Mesenteric fat pad (tissue), 1 donor: ENCODE data around the gene SENP1. TPM values are rescaled to one million over a fixed set of nuclear protein-coding genes. Genes with fewer than 3 reads are reported as not detected.
"Not testable (repeated sequence)": the region's sequence is repeated elsewhere in the genome, so short reads cannot be mapped to it uniquely, and the experiment has no call there.

ENCODE experiments used
- DNase-seq: peaks from one replicate; pipeline ENCODE4 v3.0.0-alpha.2; 2020; ENCODE audit warnings: low spot score
- total RNA-seq: library from RNA; stranded (reverse); fragmentation: NEBNext Ultra II Directional; extraction: Animal tissue kit (Norgen Biotek cat#: 25700); gene quantifications from one replicate; pipeline ENCODE4 v1.2.1, GENCODE V29; 2021
- donor health status: DM: yes; HTN: yes; CAD: no.

The SENP1 gene
- total RNA-seq, 1 donor from 2014 or later, result 14.5 TPM

DNA sequence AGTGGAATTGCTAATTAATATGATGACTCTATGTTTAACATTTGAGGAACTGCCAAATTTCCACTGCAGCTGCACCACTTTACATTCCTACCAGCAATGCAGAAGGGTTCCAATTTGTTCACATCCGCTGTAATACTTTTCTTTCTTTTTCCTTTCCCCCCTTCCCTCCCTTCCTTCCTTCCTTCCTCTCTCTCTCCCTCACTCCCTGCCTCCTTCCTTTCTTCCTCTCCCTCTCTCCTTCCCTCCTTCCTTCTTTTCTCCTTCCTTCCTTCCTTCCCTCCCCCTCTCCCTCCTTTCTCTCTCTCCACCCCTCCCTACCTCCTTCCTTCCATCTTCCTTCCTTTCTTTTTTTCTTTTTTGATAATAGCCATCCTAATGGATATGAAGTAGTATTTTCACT is 10.1 kb upstream of the SENP1 start:
- no peak for DNase-seq

DNA sequence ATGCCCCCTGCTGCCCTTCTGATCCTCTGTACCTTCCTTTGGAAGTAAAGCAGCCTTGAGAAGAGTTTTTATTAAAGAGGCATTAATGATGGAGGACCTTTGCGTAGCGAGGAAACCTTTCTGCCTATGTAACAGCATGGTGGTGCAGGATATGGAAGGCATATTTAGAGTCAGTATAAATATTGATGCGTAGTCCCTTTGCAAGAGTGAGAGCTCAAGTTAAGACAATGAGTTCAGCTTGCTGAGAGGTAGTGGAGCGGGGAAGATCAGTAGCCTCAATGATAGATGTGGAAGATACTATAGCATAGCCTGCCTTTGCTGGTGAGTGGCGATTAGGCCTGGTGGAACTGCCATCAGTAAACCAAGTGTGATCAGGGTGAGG is 5.4 kb upstream of the SENP1 start:
- DNase-seq, result not testable (repeated sequence)

DNA sequence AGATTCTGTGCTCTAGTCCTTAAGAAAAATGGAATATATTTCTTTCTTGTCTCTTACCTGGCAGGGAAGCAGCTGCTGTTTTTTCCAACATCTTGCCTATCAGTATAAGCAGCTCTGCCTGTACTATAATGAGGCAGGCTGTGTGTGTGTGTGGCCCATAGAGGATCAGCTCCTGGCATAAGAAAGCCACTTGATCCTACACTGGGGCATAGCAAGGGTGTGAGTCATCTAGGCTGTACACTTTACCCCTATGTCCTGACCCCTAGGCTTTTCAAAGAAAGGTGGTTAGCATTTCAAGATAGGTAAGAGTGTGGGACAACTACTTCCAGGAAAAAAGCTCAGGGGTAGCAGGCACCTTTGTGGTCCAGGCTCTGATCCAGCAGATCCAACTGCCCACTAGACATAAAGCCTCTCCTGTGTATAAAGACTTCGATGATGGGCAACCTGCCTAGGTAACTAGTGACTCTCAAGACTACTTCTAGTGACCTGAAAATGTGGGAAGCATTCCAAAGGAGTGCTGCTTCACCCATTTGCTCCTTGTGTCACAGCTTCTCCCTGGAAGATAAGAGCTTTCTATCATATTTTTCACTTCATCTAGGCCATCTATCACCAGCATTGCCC is 4.9 kb upstream of the SENP1 start:
- no peak for DNase-seq

DNA sequence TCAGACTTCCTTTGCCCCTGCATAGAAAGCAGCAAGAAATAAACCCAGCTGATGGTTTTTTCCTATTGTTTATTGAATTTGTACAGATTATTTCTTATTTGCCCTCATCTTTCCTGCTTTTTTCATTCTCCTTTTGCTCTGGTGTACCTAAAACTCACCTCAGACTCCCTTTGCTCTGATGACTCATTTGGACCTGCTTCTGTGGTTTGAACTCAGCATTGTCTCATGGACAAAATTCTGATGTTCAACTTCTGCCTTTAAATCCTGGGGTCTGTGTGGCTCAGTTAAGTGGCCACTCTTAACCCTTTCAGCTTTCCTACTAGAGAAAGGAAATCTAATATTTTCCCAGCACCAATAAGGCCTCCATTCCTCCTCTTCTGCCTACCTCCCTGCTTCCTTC is 3.5 kb upstream of the SENP1 start:
- no peak for DNase-seq

DNA sequence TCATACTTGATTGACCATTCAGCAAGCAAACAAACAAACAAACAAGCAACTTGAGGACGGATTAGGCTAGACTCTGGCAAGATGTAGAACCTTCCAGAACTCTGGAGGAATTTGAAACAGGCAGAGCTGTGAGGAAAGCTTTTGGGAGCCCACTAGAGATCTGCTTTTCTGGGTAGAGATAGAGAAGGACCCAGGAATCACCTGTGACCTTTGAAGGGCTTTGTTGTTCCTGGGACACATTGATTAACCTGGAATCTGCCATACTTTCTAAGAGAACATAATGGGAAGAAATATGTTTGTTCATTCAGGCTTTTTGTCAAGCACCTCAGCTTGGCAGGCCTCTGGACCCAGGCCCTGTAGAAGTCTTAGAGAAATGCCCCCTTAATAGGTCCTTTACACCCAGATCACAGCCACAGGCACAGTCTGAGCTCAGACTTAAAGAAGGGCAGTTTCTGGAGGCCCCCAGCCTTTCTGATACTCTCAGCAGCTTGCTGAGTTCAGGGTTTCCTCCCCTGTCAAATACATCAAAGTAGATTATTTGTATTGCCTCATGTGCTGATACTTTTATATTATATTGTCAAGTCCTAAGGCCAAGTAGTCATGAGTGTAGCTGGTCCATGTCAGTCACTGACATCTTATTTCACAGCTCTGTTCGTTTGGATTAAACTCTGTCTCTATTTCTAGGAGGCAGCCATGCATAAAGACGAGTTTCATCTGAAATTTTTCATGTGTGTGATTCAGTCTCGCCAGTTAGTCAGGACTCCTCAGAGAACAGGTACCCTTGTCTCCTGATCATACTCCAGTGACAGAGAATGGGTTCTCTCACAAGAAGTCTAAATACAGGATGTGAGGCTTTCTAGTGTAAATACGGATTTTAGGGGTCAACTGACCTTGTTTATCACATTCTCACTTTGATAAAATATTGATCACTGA is 1.1 kb upstream of the SENP1 start:
- no peak for DNase-seq

DNA sequence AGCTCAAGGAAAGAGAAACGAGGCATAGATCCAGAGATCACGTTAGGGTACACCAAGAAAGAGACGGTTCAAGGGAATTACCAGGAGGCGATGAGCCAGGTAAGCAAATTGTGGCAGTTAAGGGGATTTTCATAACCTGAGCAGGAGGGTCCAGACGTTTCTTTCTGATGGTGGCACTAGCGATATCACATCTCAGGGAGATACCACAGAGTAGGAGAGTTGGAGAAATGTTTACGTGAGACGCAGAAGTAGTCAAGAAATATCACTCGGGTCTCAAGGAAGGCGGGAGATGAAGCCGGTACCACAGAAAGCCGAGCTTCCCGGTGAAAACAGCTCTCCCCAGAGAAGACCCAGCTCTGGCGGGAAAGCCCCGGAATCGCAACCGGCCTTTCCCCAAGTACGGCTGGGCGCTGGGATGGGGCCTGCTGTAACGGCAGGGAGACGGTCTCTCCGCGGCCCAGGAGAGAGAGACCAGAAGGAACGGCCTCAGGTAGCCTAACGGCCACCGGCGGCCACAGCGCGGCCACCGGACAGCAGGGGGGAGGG is 485 bp downstream of the SENP1 start:
- no peak for DNase-seq

DNA sequence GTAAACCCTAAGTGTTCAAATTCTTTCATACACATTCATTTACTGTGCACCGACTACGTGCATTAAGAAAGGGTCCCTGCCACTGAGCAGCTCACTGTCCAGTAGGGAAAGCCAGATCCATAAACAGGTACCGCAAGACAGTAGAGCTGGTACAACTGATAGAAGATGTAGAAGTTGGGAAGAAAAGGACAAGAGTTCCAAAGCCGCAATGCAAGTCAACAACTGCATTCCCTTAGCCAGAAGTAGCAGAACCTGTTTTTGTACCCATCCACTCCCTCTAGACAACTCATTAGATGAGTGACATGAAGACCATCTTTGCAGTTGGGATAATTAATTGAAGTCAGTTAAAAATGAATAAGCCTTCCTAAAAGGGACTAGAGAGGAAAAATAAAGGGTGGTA is 1.3 kb downstream of the SENP1 start:
- DNase-seq, result no peak

DNA sequence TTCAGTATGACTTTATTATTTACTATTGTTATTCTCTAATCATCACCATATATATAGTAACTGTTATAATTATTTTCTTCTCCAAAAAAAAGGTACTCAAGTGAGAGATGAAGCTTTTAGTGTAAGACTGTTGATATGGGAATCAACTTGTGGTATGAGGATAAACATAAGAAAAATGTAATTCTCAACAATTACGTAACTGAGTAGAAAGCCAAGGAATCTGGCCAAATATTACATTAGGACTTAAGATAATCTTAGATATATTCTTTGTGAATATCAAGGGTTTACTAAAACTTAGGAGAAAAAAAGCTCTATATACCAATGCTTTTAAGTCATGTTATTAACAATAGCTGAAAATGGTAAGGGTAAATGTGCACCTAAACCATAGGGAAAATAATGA is 13.3 kb downstream of the SENP1 start:
- no peak for DNase-seq

DNA sequence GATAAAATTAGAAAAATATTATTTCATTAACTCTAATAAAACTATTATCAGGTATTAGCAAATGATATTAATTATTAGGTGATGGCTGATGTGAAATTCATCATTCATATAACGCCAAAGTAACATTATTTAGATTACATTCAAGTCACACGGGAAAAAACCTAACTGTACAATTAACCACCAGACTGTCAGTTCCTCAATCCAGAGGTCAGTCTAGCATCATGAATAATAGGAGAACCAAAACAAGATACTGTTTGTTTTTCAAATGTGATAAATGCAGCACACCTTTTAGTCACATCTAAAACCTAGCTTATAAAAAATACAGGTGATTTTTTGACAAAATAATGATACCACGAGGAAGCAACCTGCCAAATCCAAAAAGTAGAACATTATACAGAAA is 19.6 kb downstream of the SENP1 start:
- DNase-seq, result no peak

DNA sequence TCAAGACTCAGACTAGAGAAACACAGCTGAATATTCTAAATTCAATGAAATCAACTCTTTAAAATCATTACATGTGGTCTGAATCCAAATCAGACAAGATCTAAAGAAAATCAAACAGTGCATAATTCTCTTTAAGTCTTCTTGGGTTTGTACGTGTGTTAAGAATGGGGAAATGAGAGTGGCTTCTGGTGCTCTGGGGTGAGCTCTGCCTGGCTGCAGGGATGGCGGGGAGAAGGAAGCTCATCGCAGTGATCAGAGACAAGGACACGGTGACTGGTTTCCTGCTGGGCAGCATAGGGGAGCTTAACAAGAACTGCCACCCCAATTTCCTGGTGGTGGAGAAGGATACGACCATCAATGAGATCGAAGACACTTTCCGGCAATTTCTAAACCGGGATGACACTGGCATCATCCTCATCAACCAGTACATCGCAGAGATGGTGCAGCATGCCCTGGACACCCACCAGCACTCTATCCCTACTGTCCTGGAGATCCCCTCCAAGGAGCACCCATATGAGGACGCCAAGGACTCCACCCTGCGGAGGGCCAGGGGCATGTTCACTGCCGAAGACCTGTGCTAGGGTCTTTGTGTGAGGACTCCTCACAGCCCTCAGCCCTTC is 20.9 kb downstream of the SENP1 start:
- no peak for DNase-seq

DNA sequence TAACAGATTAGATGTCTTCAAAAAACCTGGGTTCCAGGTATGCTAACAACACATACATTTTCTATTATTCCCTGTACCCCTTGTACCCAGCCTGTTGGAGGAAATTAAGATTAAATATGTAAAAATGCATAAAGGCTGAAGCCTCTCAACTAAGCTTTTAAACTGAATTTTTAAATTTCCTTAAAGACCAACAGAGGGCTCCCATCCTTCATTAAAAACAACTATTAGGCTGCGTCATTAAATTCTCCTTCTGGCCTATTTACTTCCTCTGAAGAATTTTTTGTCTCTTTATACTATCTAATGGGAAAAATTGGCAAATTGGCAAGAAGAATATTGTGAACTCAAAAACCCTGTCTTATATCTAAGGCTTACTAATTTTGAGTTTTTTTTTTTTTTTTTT is 21.8 kb downstream of the SENP1 start:
- DNase-seq, result no peak

DNA sequence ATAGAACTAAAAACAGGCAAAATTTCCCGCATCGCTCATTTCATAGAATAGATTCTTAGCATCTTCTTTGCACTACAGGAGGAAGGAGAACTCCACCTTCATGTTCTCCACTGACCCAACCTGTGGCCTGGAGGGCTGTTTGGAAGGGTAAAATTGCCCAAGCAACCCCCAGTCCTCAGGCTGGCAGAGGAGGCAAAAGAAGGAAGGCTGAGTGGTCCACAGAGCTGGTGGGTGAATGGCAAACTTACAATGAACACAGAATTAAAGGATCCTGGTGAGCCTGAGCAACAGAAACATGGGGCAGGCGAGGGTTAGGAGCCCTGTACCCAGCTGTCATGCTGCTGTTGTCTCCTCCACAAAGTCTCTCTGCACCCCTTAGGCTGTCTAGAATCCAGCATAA is 25.1 kb downstream of the SENP1 start:
- no peak for DNase-seq

DNA sequence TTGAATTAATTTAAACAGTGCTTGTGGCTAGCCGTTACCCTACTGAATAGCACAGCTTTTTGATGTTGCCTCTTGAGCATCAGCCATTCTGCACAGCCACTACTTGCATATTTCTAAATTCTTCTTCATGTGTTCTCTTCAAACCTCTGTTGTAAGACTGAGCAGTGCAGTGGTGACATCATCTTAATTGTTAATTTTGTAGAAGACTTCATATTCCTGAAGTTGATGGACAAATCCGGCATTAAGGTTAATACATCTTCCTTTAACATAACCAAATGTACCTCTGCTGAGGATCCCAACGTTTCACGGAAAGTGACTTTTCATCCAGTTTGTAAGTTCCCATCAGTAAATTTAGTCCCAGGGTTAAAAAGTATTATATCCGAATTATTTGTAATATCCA is 25.6 kb downstream of the SENP1 start:
- DNase-seq, result no peak

DNA sequence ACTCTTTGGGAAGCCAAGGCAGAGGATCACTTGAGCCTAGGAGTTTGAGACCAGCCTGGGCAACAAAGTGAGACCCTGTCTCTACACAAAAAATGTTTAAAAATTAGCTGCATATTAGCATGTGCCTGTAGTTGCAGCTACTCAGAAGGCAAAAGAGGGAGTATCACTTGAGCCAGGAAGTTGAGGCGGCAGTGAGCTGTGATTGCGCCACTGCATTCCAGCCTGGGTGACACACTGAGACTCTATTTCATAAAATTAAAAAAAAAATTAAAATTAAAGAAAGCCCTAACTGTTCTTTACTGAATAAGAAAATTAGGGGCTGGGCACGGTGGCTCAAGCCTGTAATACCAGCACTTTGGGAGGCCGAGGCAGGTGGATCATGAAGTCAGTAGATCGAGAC is 27.0 kb downstream of the SENP1 start:
- DNase-seq, result no peak

DNA sequence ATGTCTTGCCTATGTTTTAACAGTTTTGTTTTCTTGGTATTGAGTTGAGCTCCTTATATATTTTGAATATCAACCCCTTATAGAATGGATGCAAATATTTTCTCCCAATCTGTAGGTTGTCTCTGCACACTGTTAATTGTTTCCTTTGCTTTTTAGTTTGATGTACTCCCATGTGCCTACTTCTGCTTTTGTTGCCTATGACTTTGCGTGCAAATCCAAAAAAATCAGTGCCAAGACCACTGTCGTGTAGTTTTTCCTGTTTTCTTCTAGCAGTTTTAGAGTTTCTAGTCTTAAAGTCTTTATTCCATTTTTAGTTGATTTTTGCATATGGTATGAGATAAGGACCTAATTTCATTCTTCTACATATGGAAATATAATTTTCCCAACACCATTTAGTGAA is 28.8 kb downstream of the SENP1 start:
- no peak for DNase-seq

DNA sequence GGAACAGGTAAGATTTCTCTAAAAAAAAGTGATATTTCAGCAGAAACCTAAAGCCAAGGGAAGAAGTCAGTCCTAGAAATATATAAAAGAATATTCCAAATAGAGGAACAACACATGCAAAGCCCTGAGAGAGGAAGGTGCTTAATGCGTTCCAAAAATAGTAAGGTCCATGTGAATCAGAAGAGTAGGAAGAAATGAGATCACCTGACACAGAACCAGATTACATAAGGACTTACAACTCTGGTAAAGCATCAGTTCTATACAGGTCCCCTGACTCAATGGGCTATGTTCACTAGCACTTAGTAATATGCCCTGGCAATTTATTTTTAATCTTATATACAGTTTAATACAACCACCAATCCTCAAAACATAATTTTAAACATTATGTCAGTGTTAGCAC is 30.0 kb downstream of the SENP1 start:
- DNase-seq, result no peak

DNA sequence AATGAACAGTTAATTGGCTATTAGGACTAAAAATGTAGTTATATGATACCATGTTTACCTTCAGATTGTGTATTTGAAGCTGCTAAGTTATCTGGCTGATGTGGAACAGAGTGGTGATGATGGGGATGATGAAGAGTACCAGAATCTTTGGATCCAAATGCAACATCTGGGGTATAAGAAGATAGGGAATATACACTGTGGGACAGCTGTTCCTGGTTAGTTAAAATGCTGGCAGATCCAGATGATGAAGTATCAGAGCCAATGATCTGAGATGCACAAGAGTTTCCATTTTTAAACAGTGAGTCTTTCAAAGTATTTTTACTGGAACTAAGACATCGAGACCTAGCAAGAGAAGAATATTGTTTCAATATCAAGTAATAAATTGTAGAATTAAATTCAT is 31.6 kb downstream of the SENP1 start:
- DNase-seq, result no peak

DNA sequence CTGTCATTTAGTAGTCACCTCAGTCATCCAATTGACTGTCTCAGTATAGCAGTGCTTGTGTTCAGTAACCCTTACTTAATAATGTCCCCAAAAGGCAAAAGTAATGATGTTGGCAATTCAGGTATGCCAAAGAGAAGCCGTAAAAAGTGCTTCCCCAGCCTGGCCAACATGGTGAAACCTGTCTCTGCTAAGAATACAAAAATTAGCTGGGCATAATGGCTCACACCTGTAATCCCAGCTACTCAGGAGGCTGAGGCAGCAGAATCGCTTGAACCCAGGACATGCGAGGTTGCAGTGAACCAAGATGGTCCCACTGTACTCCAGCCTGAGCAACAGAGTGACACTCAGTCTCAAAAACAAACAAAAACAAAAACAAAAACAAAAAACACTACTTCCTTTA is 33.6 kb downstream of the SENP1 start:
- no peak for DNase-seq

DNA sequence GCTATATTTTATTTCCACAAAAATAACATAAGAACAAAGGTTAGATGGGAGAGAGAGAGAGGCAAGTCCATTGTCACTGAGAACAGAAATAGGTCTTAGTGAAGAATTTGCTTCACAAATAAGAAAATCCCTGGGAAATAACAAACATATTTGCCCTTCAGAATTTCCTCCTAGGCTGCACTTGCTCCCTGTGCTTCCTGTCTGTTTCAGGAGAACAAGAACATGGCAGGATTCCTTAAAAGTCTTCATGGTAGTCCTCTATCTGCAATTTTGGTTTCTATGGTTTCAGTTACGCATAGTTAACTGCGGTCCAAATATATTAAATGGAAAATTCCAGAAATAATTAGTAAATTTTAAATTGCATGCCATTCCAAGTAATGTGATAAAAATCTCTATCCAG is 34.1 kb downstream of the SENP1 start:
- no peak for DNase-seq

DNA sequence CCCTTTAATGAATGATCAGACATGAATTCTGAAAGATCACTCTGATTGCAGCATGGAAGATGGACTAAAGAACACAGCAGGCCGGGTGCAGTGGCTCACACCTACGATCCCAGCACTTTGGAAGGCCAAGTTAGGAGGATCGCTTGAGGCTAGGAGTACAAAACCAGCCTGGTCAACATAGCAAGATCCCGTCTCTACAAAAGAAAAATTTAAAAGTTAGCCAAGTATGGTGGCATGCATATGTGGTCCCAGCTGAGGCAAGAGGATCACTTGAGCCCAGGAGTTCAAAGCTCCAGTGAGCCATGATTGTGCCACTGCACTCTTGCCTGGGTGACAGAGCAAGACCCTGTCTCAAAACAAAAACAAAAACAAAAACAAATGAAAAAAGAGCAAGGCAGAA is 35.1 kb downstream of the SENP1 start:
- DNase-seq, result no peak

DNA sequence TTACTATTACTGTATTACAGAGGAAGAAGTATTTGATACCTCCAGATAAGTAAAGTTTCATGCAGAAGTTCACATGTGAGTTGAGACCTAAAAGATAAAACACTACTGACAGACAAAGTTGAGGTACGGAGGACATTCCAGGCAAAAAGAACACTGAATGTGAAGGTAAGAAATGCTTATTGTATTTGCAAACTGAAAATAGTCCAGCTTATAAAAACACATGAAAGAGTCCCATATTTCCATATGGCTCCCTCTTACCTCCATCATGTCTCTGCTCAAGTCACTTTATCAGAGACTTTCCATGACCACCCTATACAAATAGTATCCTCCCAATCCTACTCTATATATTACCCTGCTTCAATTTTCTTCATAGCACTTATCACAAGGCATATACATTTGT is 35.8 kb downstream of the SENP1 start:
- no peak for DNase-seq

DNA sequence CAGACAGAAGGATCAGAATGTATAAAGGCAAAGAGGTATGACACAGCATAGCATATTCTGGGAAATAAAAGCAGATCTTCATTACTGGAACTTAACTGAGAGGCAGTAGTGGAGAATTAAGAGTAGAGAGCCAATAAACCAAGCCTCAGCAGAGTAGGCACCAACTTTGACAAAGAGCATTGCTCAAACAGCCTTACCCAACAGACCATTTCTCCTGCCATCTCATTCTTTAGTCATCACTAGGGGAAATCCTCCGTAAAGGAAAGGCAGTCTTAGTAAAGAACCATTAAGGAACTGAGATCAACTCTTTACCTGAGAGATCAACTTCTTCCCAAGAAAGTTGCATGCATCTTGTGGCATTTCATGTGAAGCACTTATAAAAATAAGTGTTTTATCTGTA is 36.6 kb downstream of the SENP1 start:
- no peak for DNase-seq
